Activated naive CD4-positive, alpha-beta T cell treated with anti-CD3 and anti-CD28 coated beads for 36 hours (primary cell): Measurements from ENCODE around the gene PRRC2C. TPM values are rescaled to one million over a fixed set of nuclear protein-coding genes. Genes with fewer than 3 reads are reported as not detected.
"Not testable (repeated sequence)": the region's sequence is repeated elsewhere in the genome, so short reads cannot be mapped to it uniquely, and the experiment has no call there.

Source experiments
- CTCF ChIA-PET: fragments of 350-600 bp; sonication (Branson Sonifier 250); formaldehyde crosslinking; loops from one replicate; lab custom pipeline; 2021; ENCODE audit warnings: antibody characterized with exemption; lab: Charles Lee
- DNase-seq: peaks from one replicate; pipeline ENCODE4 v3.0.0-alpha.2; 2020
- H3K27ac Mint-ChIP-seq: one replicate; pipeline ENCODE4 v1.8.0; 2021; ENCODE audit warnings: mild to moderate bottlenecking, mixed read lengths
- H3K27me3 Mint-ChIP-seq: one replicate; pipeline ENCODE4 v1.8.0; 2021; ENCODE audit warnings: low read depth, mixed read lengths
- H3K36me3 Mint-ChIP-seq: one replicate; pipeline ENCODE4 v1.8.0; 2021; ENCODE audit warnings: low read depth, mixed read lengths
- H3K4me1 Mint-ChIP-seq: one replicate; pipeline ENCODE4 v1.8.0; 2021; ENCODE audit warnings: low read depth, mixed read lengths
- H3K4me3 Mint-ChIP-seq: one replicate; pipeline ENCODE4 v1.8.0; 2021; ENCODE audit warnings: mild to moderate bottlenecking, moderate library complexity, mixed read lengths
- H3K9me3 Mint-ChIP-seq: one replicate; pipeline ENCODE4 v1.8.0; 2021; ENCODE audit warnings: mixed read lengths
- intact Hi-C: fragments of 100-400 bp; cut with micrococcal nuclease; formaldehyde crosslinking; loops from one replicate; pipeline ENCODE4 v1.15.1; 2023
- total RNA-seq, 2 experiments: library from RNA; stranded (reverse); gene quantifications; one replicate each; pipeline ENCODE4 v1.2.3, GENCODE V29; 2021

The PRRC2C gene
- 100 to 1,000 TPM; 199 to 206 TPM for total RNA-seq

- intact Hi-C loops, result loop anchor here (1.0 to 5.0 kb wide), 21 partner anchors 9 to 1783 kb away; partner anchors contain the start of genes DNM3, FMO4, GORAB and KIFAP3
- H3K4me1 Mint-ChIP-seq, result peaks cover 39% of the 10 kb centered on the region
- H3K27me3 Mint-ChIP-seq, result no peaks in the 10 kb centered on the region
- DNase-seq, result peak; percentile 96
- peak within 1 kb of the TSS; percentile 84 for H3K4me3 Mint-ChIP-seq
- CTCF ChIA-PET, result interaction anchor here (0.6 to 2.6 kb wide), 27 partner anchors 8 to 941 kb away, joined by 3 to 22 read pairs (median 4); partner anchors contain the start of genes FMO4 and VAMP4
- H3K9me3 Mint-ChIP-seq, result no peaks in the 10 kb centered on the region
- H3K27ac Mint-ChIP-seq, result peak within 1 kb of the TSS; percentile 94
- peaks cover 24% of the 10 kb centered on the region for H3K36me3 Mint-ChIP-seq
These were observed at the start of gene PRRC2C for GRCh38 chr1:171485375-171486047. PRRC2C (plus strand) TSS chr1:171485530; CDS start chr1:171512089, 26,559 bp downstream.

DNA sequence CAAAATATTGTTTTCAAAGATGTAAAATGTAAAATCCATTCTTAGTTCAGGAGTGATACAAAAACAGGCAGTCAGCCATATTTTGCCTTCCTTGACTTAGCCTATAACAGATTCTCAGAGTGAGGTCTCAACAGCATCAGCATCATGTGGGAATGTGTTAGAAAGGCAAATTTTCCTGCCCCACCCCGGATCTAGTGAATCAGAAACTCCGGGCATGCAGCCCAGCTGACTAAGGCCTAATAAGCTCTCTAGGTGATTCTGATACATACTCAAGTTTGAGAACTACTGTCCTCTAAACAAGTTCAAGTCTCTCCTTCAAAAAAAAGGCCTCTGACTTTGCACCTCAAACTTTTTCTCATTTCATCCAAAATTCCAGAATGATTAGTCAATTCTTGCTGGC, 46.9 kb upstream of the PRRC2C start:
- no peak overlapping the region for H3K27ac Mint-ChIP-seq
- no peaks in the 10 kb centered on the region for H3K27me3 Mint-ChIP-seq
- H3K4me3 Mint-ChIP-seq, result no peak overlapping the region
- H3K9me3 Mint-ChIP-seq, result no peaks in the 10 kb centered on the region
- H3K36me3 Mint-ChIP-seq, result no peaks in the 10 kb centered on the region
- intact Hi-C loops, result no loop called here
- CTCF ChIA-PET, result no interaction called here
- H3K4me1 Mint-ChIP-seq, result peaks cover 17% of the 10 kb centered on the region
- no peak for DNase-seq

- CTCF ChIA-PET, H3K36me3 Mint-ChIP-seq, H3K27me3 Mint-ChIP-seq, H3K27ac Mint-ChIP-seq, H3K4me1 Mint-ChIP-seq, DNase-seq, H3K4me3 Mint-ChIP-seq, H3K9me3 Mint-ChIP-seq: not testable (repeated sequence)
- intact Hi-C loops, result loop anchor here (10.0 kb wide), 1 partner anchor 55 kb away; no protein-coding TSS in a partner anchor
These were observed 45.1 kb upstream of the PRRC2C start for GRCh38 chr1:171440201-171440600.

DNA sequence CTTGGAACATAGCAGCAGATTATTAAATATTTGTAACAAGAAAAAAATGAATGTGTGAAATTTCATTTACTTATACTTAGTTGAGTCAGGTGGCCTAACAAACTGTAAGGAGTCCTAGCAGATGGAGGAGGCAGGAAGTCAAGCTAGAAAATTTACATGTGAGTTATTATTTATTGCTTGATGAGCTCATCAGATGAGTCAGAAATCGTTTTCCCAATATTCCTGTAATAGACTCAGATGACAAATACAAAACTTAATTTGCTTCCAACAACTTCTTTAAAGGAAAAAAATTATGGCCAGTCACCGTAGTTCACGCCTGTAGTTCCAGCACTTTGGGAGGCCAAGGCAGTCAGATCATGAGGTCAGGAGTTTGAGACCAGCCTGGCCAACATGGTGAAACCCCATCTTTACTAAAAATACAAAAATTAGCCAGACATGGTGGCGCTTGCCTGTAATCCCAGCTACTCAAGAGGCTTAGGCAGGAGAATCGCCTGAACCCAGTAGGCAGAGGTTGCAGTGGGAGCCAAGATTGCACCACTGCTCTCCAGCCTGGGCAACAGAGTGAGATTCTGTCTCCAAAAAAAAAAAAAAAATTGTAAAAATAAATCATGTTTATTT, 43.9 kb upstream of the PRRC2C start:
- H3K27ac Mint-ChIP-seq, H3K27me3 Mint-ChIP-seq, H3K36me3 Mint-ChIP-seq, CTCF ChIA-PET, DNase-seq, H3K9me3 Mint-ChIP-seq, H3K4me1 Mint-ChIP-seq, H3K4me3 Mint-ChIP-seq: not testable (repeated sequence)
- intact Hi-C loops, result loop anchor here (10.0 kb wide), 1 partner anchor 57 kb away; no protein-coding TSS in a partner anchor

GRCh38 chr1:171446386-171446785, 38.9 kb upstream of the PRRC2C start:
- intact Hi-C loops, result loop anchor here (10.0 kb wide), 1 partner anchor 62 kb away; no protein-coding TSS in a partner anchor
- Mint-ChIP-seq H3K9me3 (no peaks in the 10 kb centered on the region), H3K4me1 (no peaks in the 10 kb centered on the region), H3K36me3 (no peaks in the 10 kb centered on the region), H3K27ac (no peak overlapping the region), H3K4me3 (no peak overlapping the region), H3K27me3 (no peaks in the 10 kb centered on the region)
- CTCF ChIA-PET, result no interaction called here
- DNase-seq, result no peak

DNA sequence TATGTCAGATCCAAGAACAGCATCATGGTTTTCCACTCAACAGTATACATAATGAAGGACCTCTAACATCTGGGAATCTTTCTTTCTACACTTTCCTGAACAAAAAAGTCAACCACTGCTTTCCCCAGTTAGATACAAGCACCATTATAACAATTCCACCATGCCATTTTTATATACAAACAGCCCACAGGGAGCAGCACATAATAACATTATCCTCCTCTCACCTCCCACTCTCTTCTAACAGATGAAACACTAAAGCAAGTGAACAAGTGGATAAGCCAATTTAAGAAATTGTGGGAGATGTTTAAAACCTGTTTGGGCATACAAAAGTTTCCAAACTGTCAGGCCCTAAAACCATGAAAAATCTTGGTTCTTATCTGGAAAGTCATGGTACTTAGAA, 29.4 kb upstream of the PRRC2C start:
- H3K9me3 Mint-ChIP-seq, result peaks cover 9% of the 10 kb centered on the region

GRCh38 chr1:171457412-171457811, 27.9 kb upstream of the PRRC2C start:
- DNase-seq, result no peak
- peaks cover 3% of the 10 kb centered on the region for H3K27me3 Mint-ChIP-seq
- no peak overlapping the region for H3K27ac Mint-ChIP-seq
- intact Hi-C loops, result no loop called here
- H3K4me1 Mint-ChIP-seq, result no peaks in the 10 kb centered on the region
- peaks cover 2% of the 10 kb centered on the region for H3K36me3 Mint-ChIP-seq
- CTCF ChIA-PET, result no interaction called here
- H3K9me3 Mint-ChIP-seq, result peaks cover 5% of the 10 kb centered on the region
- no peak overlapping the region for H3K4me3 Mint-ChIP-seq

More for the DNA sequence above, 29.4 kb upstream of the PRRC2C start:
- H3K27me3 Mint-ChIP-seq, result peaks cover 6% of the 10 kb centered on the region
- DNase-seq, result no peak
- no peak overlapping the region for H3K4me3 Mint-ChIP-seq
- H3K36me3 Mint-ChIP-seq, result peaks cover 2% of the 10 kb centered on the region
- H3K4me1 Mint-ChIP-seq, result no peaks in the 10 kb centered on the region
- CTCF ChIA-PET, result no interaction called here
- intact Hi-C loops, result no loop called here
- no peak overlapping the region for H3K27ac Mint-ChIP-seq

DNA sequence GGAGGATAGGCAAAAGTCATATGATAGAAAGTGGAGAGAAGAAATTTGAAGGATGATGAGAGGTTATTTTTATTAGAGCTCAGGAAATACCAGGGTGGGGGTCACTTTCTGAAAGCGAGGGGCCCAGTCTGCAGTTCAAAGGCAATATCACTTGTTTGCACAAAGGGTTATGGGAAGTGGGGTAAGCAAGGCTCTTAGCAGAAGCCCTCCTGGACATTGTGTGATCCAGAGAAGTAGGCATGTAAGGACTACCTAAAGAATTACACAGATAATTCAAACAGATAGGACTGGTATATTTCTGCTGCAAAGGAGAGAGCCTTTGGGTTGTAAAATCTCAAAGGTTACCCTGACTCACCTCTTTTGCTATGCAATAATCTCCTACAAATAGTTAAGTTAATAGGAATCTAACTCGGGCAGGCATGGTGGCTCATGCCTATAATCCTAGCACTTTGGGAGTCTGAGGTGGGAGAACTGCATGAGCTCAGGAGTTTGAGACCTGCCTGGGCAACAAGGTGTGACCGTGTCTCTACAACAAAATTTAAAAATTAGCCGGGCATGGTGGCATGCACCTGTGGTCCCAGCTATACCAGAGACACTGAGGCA, 25.2 kb upstream of the PRRC2C start:
- intact Hi-C loops, result no loop called here
- CTCF ChIA-PET, result no interaction called here
- Mint-ChIP-seq H3K4me1 (no peaks in the 10 kb centered on the region), H3K9me3 (no peaks in the 10 kb centered on the region), H3K27ac (no peak overlapping the region), H3K4me3 (no peak overlapping the region), H3K36me3 (no peaks in the 10 kb centered on the region), H3K27me3 (no peaks in the 10 kb centered on the region)
- DNase-seq, result no peak

DNA sequence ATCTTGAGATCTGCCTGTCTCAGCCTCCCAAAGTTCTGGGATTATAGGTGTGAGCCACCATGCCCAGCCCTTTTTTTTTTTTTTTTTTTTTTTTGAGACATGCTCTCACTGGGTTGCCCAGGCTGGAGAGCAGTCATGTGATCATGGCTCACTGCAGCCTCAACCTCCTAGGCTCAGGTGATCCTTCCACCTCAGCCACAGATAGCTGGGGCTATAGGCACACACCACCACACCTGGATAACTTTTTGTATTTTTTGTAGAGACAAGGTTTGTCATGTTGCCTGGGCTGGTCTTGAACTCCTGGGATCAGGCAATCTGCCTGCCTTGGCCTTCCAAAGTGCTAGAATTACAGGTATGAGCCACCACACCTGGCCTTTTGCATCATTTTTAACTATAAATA, 17.7 kb upstream of the PRRC2C start:
- Mint-ChIP-seq H3K4me3 (no peak overlapping the region), H3K27me3 (no peaks in the 10 kb centered on the region), H3K27ac (no peak overlapping the region), H3K36me3 (no peaks in the 10 kb centered on the region), H3K4me1 (no peaks in the 10 kb centered on the region), H3K9me3 (no peaks in the 10 kb centered on the region)
- DNase-seq, result no peak
- CTCF ChIA-PET, result no interaction called here
- intact Hi-C loops, result no loop called here

DNA sequence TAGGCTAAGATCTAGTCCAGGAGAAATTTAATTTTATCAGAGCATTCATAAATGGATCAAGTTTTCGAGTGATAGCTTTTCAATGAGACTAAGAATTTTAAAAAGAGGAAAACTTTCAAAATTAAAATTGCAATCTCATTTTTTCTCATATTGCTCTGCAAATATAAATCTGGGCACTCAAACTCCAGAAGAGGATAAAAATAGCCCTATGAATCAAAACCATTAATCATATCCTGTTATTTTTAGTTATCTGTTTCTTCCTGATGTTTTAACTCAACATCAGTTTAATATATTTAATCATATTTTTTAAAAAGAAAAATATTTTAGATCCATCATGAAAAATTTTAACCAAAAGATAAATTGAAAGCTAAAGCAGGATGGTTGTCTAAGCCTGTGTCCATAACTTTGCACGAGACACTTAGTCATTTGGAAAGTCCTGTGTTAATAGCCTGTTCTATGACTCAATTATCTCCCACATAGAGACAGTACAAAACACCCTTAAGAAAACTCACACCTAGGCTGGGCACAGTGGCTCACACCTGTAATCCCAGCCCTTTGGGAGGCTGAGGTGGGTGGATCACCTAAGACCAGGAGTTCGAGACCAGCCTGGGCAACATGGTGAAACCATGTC, 17.1 kb upstream of the PRRC2C start:
- Mint-ChIP-seq H3K9me3 (no peaks in the 10 kb centered on the region), H3K27ac (no peak overlapping the region), H3K4me1 (no peaks in the 10 kb centered on the region), H3K4me3 (no peak overlapping the region), H3K36me3 (no peaks in the 10 kb centered on the region), H3K27me3 (no peaks in the 10 kb centered on the region)
- intact Hi-C loops, result no loop called here
- CTCF ChIA-PET, result no interaction called here
- no peak for DNase-seq

GRCh38 chr1:171470726-171471125, 14.6 kb upstream of the PRRC2C start:
- CTCF ChIA-PET, result no interaction called here
- Mint-ChIP-seq H3K4me1 (no peaks in the 10 kb centered on the region), H3K27ac (no peak overlapping the region), H3K36me3 (no peaks in the 10 kb centered on the region), H3K27me3 (no peaks in the 10 kb centered on the region), H3K9me3 (no peaks in the 10 kb centered on the region), H3K4me3 (no peak overlapping the region)
- DNase-seq, result no peak
- intact Hi-C loops, result no loop called here

DNA sequence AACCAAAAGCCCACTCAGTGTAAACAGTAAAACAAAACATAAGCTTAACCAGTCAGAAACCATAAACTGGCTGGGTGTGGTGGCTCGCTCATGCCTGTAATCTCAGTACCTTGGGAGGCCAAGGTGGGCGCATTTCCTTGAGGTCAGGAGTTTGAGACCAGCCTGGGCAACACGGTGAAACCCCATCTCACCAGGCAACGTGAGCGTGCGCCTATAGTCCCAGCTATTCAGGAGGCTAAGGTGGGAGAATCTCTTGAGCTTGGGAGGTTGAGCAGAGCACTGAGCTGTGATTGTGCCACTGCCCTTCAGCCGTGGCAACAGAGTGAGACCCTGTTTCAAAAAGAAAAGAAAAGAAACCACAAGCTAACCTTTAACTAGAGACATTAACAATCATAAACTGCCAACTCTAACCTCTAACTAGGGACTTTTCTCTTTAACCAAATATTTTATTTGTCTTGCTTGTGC, 13.1 kb upstream of the PRRC2C start:
- intact Hi-C loops, result no loop called here
- Mint-ChIP-seq H3K36me3 (no peaks in the 10 kb centered on the region), H3K4me3 (no peak overlapping the region), H3K27ac (no peak overlapping the region), H3K9me3 (no peaks in the 10 kb centered on the region), H3K4me1 (no peaks in the 10 kb centered on the region), H3K27me3 (no peaks in the 10 kb centered on the region)
- CTCF ChIA-PET, result interaction anchor here (0.6 to 1.4 kb wide), 2 partner anchors 9 to 35 kb away, joined by 3 read pairs; no protein-coding TSS in a partner anchor
- DNase-seq, result no peak
